BJ (cell line): ENCODE results near the gene ZNF367. TPM values are rescaled to one million over a fixed set of nuclear protein-coding genes. Genes with fewer than 3 reads are reported as not detected.

Experiments used
- CTCF ChIA-PET: fragments of 350-600 bp; formaldehyde crosslinking; extraction: SDS; loops from one replicate; lab custom pipeline; 2021; ENCODE audit warnings: antibody characterized with exemption, inconsistent platforms; lab: Yijun Ruan, JAX
- POLR2A ChIA-PET: fragments of 300-600 bp; sonication (Branson Sonifier 250); formaldehyde crosslinking; extraction: SDS; loops from one replicate; lab custom pipeline; 2021; ENCODE audit warnings: antibody characterized with exemption; lab: Charles Lee
- DNase-seq: peaks from one replicate; pipeline ENCODE4 v3.0.0-alpha.2; 2011; ENCODE audit warnings: low read depth
- H3K27me3 ChIP-seq: 2 replicates; pipeline ENCODE4 v1.6.0; 2011; ENCODE audit warnings: low read length; ENCODE audit not compliant: control insufficient read depth, insufficient read depth
- H3K36me3 ChIP-seq: 2 replicates; pipeline ENCODE4 v1.5.1; 2011; ENCODE audit warnings: low read length; ENCODE audit not compliant: control insufficient read depth, insufficient read depth
- H3K4me3 ChIP-seq: 2 replicates; pipeline ENCODE4 v1.5.1; 2011; ENCODE audit warnings: low read depth, mild to moderate bottlenecking, control low read depth, low read length
- CTCF ChIP-seq: IDR thresholded peaks from 2 replicates; pipeline ENCODE4 v1.5.1; 2011; ENCODE audit warnings: low read depth, mild to moderate bottlenecking, control low read depth, inconsistent platforms, low read length, moderate library complexity; ENCODE audit not compliant: insufficient read depth
- polyA plus RNA-seq: library from polyadenylated mRNA; depleted of rRNA; stranded (reverse); fragments of >200 nt; gene quantifications from 2 replicates; pipeline ENCODE4 v1.2.3, GENCODE V29; 2011

Gene ZNF367
- polyA plus RNA-seq, 1 experiment, result 0.97 TPM

GRCh38 chr9:96453625-96454024 is 35.5 kb upstream of the ZNF367 start:
- ChIA-PET POLR2A (interaction anchor here (0.7 kb wide), 1 partner anchor 28 kb away, joined by 18 read pairs; no protein-coding TSS in a partner anchor), CTCF (interaction anchor here (0.6 to 1.7 kb wide), 3 partner anchors 13 to 214 kb away, joined by 3 to 8 read pairs (median 3); no protein-coding TSS in a partner anchor)
- no peaks in the 10 kb centered on the region for H3K27me3 ChIP-seq
- H3K4me3 ChIP-seq, result no peak overlapping the region
- no peaks in the 10 kb centered on the region for H3K36me3 ChIP-seq
- no peak for DNase-seq
- peak; percentile 77 for TF ChIP-seq CTCF

DNA sequence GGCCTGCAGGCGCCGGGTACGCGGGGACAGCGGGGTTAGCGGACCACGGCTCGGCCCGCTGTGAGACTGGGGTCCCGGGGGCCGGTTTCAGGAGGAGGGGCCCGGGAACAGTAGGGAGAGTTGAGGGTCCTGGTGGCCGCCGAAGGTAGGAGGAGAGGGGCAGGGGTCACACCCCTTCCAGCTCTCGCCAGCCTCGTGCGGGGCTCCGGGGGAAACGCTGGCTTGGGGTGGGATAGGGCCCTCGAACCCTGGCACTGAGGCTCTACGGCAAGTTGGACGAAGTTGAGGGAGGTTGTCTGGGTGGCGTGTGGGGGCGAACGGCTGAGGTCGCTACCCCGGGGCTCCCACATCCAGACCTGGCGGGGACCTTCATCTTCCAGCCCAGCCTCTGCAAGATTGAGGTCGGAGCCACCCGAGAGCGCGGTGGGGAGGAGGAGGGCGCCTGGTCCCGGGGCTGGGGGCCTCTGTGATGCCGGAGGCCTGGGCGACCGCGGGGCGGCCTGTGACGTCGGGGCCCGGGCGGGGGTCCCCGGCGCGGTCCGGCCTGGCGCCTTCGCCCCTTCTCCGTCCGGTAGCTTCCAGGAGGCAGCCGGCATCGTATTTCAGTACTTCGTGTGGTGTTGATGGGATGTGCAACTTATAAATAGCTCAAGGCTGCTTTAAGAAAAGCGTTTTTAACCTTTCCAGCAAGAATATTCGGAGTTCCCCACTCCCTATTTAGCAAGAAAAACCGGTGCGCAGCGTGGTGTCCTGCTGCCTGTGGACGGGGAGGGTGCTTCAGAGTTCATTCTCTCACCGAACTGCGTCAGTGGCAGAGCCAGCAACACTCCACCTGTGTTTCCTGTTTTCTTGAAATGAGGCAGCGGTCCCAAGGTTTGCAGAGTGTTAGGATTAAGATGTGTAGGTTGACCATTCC is 32.7 kb upstream of the ZNF367 start:
- ChIA-PET POLR2A (no interaction called here), CTCF (interaction anchor here (0.6 to 2.0 kb wide), 8 partner anchors 10 to 216 kb away, joined by 3 to 5 read pairs (median 4); no protein-coding TSS in a partner anchor)
- Histone ChIP-seq H3K4me3 (peak overlapping the region; percentile 69), H3K36me3 (no peaks in the 10 kb centered on the region), H3K27me3 (no peaks in the 10 kb centered on the region)
- no peak for TF ChIP-seq CTCF
- no peak for DNase-seq

DNA sequence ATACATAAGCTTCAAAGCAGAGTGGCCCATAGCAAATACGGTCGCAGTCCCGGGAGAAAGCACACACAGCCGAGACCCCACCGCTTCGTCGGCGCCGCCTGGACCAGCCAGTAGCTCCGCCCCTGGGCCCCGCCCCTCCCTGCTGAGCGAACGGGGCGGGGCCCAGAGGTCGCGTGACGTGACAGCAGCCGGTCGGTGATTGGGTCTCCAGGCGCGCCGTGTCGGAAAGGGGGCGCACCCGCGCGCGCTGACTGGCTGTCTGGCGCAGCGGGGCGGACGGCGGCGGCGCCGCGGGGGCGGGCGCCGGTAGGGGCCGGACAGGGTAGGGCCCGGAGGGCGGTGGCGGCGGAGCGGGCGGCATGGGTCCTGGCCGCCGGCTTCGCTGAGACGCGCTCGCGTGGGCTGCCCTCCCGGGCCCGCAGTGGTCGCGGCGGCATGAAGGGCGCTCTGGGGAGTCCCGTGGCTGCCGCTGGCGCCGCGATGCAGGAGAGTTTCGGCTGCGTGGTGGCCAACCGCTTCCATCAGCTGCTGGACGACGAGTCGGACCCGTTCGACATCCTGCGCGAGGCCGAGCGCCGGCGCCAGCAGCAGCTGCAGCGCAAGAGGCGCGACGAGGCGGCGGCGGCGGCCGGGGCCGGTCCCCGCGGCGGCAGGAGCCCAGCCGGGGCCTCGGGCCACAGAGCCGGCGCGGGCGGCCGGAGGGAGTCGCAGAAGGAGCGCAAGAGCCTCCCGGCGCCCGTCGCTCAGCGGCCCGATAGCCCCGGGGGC is 31.9 kb upstream of the ZNF367 start, which contains the start of gene HABP4:
Gene HABP4 (plus strand): TSS at position 325 of the 768 bp plus-strand sequence. CDS start 111 bp downstream, at position 436.
- no peak for TF ChIP-seq CTCF
- Histone ChIP-seq H3K27me3 (no peaks in the 10 kb centered on the region), H3K36me3 (no peaks in the 10 kb centered on the region), H3K4me3 (peak within 1 kb of the TSS; percentile 69)
- ChIA-PET CTCF (interaction anchor here (0.6 to 2.0 kb wide), 12 partner anchors 9 to 218 kb away, joined by 3 to 5 read pairs (median 3); no protein-coding TSS in a partner anchor), POLR2A (interaction anchor here (0.6 to 1.2 kb wide), 4 partner anchors 14 to 150 kb away, joined by 3 to 6 read pairs (median 4); no protein-coding TSS in a partner anchor)
- peak; percentile 57 for DNase-seq

GRCh38 chr9:96449523-96449844 is 31.3 kb upstream of the ZNF367 start:
- ChIA-PET CTCF (interaction anchor here (0.8 to 2.0 kb wide), 9 partner anchors 8 to 219 kb away, joined by 3 to 5 read pairs (median 3); no protein-coding TSS in a partner anchor), POLR2A (interaction anchor here (0.6 to 1.2 kb wide), 4 partner anchors 13 to 151 kb away, joined by 3 to 6 read pairs (median 4); no protein-coding TSS in a partner anchor)
- Histone ChIP-seq H3K27me3 (no peaks in the 10 kb centered on the region), H3K4me3 (peak overlapping the region; percentile 46), H3K36me3 (no peaks in the 10 kb centered on the region)
- no peak for TF ChIP-seq CTCF
- no peak for DNase-seq
